DMS 273 (cell line): ENCODE results near the gene USP6NL.
"Not testable (repeated sequence)": the region's sequence is repeated elsewhere in the genome, so short reads cannot be mapped to it uniquely, and the experiment has no call there.

ENCODE experiments used
- DNase-seq: peaks from one replicate; lab custom pipeline; 2025; ENCODE audit not compliant: unreplicated experiment; lab: John Stamatoyannopoulos, UW

The USP6NL gene

DNA sequence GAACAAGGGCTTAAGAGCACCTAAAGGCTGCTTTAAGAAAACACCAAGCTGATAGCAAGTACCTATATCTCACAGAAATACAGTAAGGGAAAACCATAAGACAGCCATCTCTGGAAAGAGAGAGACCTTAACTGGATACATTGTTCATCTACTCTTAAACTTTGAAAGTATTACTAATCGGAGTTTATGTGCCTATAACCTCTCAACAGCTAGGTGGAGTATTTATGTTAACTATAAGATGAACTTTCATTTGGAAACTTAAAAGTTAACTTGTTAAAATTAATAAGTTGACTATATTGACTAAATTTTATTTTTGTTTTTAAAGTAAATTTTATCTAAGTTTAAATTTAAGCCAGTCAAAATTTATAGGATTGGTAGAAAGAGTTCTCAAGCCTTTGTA is 90.6 kb downstream of the USP6NL start:
- no peak for DNase-seq

DNA sequence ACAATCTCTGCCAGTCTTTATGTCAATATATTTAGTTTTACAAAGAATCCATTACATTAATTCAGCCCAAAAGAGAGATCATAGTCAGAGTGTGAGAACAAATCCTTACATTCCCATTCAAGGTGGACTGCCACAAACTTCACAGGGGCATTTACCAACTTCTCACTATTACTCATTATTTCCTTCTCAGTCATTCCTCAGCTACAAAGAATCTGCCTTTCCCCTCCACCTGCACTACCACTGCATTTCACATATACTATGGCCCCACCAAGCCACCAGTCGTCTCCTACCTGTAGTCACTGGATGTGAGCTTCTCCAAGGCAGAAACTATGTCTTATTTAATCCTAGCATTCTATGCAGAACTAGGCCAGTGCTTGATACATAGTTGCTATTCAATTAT is 94.3 kb downstream of the USP6NL start:
- no peak for DNase-seq

DNA sequence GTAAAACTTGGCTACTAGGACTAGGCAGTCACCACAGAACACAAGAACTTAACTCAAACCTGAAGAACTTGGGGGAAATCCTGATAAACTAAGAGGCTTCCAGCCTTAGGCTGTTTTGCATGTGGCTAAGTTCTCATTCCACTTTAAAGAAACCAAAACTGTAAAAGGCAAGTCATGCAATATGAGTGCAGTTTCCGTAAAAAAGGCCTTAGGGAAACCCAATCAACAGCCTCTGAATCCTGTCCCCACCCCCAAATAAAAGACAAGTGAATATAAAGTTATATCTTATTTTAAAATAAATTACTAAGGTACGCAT is 95.1 kb downstream of the USP6NL start:
- no peak for DNase-seq

DNA sequence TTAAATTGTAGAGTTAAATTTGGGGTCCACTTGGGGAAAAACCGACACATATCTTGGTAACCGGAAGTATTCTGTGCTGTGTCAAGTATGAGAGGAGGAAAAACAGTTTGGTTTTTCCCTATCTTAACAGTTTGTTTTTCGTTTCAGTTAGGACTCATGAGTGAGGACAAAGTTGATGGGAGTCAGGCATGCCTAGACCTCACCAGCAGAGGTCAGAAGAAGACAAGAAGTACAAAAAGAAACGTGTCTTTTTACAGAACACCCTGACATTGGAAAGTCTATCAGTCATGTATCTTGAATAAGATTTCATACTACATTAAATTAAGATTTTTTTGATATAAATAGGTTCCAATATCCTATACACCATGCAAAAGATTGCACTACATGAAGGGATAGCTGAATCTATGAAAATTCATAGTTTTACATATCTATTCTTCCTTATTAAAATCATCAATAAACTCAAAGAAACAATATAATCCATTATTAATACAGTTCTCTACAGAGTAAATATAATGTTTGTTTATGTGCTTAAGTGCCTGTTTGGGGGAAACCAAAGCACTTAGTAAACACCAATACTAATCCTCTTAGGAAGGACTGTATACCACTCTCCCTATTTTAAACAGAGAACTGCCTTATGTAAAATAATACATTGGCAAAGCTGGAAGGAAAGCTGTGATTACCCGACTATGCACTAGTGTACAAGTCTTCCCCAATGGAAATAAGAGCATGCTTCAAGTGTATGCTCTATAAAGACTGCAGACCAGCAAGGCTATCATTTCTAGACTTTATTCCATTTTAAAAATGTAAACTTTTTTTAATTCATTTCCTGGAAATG is 95.6 kb downstream of the USP6NL start:
- DNase-seq = peak; percentile 60

DNA sequence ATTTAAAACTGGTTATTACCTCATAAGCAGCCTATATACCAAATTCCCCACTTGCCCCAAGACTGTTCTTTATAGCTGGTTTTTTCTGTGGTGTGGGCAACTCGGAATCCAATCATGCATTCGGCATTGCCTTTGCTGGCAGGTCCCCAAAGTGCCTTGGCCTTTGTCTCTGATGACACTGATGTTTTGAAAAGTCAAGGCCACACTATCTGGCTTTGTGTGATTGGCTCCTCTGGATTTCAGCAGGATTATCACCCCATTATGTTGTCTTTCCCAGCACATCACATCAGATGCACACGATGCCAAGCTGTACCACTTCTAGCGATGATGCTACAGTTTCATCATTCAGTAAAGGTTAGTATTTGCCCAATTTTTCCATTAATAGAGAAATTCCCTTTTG is 97.7 kb downstream of the USP6NL start:
- no peak for DNase-seq

DNA sequence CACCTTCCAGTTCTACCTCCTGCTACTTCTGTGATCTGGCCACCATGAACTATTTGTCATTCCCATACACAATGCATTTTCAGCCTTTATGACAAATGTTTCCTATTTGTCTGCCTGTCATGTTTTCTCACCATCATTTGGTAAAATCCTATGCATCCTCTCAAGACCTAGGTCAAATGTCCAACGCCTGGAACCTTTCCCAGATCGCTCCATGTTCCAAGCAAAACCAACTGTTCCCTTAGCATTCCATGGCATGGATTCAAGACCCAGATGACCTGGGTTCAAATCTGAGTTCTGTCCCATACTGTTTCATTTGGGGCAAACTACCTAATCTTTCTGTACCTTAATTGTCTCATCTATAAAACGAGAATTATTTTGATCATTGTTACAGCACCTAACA is 98.9 kb downstream of the USP6NL start:
- DNase-seq = no peak

DNA sequence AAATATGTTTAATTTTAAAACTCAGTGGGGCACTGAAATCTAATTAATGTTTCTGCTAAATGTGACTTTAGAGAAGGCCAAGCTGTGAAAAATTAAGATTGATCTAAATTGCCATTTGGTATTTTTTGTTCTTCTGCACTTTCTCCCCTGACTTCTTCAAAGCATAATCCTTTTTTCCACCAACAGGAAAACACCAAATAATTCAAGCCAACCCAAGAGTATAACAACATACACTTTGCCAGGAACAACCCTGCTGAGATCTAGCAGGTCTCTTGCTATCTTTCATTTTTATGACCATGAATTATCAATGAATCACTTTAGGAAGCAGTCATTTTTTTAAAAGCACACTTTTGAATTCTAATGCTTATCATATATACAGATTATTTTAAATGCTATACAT is 100.1 kb downstream of the USP6NL start:
- no peak for DNase-seq

DNA sequence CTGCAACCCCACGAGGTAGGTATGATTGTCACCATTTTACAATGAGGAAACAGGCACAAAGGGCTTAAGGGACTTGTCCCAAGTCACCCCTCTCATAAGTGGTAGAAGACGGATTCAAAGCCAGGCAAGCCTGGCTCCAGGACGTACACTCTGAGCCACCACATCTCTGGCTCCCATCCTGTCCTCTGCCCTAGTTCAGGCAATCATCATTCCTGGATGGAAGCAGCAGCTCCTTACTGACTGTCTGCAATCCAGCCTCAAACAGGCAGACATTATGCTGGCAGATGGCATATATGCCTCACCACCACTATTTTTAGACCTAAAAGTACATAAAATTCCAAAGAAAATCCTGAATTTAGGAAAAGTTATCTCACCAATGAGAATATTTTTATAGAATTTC is 100.7 kb downstream of the USP6NL start:
- DNase-seq = peak; percentile 27

DNA sequence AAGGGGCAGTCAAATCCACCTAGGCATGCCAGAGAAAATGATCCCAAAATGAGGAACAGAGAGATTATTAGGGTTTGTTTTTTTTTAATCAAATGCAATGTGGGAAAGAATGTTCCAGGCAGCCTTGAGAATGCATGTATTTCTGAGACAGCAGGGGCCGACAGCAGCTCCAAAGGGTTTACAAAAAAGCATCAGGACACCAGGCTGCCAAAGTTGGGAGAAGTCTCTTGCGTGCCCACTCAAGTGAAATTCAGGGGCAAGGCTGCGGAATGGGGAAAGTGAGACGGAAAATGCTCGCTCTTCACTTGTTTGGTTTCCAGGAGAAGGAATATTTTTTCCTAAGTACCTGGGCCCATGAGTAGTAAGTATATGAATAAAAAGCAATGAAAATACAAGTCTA is 101.2 kb downstream of the USP6NL start:
- DNase-seq = no peak

DNA sequence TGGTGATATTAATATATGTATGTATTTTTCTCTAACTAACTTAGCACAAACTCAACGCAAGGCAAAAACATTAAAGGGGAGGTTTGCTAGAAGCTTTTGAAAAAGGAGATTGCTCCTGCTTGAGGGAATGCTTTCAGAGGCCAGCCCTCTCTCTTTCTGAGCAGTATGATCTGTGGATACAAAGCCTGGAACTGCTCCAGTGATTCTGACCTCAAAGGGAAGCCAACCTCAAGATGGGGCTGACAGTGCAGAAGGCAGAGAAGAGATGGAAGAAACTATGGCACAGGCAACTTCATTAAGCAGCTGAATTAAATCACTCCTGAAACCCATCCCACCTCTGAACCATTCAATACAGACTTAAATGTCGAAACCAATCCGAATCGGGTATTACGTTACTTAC is 102.4 kb downstream of the USP6NL start:
- no peak for DNase-seq

DNA sequence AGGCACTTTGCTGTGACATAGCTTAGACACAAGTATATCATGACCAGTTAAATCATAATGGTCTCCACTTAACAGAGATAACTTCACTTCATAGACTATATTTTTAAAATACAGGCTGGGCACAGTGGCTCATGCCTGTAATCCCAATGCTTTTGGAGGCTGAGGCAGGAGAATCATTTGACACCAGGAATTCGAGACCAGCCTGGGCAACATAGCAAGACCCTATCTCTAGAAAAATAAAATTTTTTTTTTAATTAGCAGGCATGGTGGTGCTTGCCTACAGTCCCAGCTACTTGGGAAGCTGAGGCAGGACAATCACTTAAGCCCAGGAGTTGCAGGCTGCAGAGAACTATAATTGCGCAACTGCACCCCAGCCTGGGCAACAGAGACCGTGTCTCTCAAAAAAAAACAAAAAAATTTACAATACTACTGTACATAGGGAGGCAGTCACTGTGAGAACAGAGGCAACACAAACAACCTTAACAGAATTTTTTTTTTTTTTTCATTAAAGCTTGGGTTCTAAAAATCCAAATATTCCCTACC is 105.1 kb downstream of the USP6NL start:
- DNase-seq = no peak

DNA sequence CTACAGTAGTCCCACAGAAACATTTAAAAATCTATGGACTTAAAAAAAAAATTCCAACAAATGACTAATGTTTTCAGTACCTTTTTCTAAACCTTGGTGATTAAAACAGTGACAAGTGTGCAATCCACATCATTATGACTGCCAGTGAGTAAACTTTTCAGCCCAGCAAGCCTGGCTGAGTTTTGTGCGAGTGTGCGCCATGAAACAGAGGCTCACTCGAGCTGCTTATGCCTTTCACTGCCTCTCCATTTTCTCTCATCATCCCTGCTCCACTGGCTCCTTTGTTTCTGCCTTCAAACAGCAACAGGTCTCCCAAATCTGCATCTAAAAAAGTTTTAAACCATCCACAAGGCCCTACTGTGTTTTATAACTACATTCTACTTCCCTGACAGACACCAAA is 105.8 kb downstream of the USP6NL start:
- DNase-seq = no peak

DNA sequence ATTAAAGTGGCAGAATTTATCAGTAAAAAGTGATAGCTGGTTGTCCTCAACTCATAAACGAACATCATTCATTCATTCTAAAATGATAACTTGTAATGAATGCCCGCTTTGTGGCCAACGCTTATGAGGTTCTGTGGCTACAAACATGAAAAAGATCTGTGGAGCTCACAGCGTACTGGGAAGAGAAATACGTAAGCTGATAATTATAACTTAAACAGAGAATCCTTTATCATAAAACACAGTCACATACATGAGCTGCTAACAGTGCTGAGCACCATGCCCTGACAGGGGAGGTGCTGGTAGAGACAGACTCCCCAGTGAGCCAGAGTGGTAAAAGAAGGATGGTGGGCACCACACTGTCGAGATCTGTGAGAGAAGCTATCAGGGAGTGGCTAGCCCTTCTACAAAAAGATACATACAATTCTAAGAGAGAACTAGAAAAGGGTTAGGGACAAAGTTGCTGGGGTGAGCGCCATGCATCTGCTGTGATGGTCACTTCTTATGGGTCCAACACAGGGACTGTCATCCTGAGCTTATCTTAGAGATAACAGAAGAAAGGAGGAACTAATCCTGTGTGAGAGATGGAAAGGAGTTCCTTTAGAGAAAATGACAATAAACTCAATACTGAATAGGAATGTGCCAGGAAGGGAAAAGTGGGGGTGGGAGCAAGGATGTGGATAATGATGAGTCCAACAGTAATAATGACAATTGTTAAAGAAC is 106.7 kb downstream of the USP6NL start:
- DNase-seq = no peak

DNA sequence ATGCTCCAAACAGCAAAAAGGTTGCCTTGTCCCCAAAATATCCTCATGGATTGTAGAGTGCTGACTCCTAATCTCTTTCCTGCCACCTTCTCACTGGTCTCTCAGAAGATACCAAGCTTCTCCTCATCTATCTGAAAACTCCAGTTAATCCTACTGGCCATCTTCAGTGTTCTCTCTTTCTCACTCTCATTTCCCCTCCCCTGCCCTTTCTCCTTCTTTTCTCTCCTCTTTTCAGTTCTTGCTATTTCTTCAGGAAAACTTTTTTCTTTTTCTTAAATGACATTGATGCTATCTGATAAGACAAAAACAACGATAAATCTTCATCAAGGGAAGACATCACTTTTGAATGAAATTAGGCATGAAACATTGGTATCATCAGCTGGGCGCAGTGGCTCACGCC is 109.8 kb downstream of the USP6NL start:
- no peak for DNase-seq

DNA sequence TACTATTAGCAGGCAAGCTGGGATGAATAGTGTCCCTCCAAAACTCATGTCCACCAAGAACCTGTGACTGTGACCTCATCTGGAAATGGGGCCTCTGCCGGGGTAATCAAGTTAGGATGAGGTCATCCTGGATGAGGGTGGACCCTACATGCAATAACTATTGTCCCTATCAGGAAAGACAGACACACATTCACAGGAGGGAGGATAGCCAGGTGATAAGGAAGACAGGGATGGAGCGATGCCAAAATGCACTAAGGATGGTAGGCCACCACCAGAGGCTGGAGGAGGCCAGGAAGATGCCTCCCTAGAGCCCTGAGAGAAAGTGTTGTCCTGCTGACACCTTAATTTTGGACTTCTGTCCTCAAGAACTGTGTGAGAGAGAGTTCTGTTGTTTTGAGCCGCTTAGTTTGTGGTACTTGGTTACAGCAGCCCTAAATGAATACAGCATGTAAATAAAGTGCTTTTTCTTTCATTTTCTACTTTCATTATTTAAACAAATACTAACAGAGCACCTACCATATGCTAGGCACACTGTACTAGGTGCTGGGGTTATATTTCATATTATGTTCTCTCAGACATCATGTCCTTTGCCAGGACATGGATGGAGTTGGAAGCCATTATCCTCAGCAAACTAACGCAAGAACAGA is 111.9 kb downstream of the USP6NL start:
- DNase-seq = no peak

DNA sequence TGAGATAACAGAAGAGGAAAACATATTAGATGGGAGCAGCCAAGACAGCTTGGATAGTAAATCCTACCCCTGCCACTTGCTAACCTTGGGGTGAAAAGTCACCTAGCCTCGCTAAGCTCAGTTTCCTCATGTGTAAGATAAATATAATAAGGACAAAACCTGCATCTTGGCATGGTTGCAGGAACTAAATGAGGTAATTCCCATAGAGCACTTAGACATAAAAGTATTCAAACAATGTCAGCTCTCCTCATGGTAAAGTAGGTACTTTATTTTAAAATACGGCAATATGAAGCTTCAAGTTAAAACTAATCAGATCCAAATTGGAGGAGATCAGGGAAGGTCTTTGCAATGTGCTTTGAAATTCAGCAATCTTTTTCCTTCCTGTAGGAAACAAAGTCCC is 113.1 kb downstream of the USP6NL start:
- no peak for DNase-seq

DNA sequence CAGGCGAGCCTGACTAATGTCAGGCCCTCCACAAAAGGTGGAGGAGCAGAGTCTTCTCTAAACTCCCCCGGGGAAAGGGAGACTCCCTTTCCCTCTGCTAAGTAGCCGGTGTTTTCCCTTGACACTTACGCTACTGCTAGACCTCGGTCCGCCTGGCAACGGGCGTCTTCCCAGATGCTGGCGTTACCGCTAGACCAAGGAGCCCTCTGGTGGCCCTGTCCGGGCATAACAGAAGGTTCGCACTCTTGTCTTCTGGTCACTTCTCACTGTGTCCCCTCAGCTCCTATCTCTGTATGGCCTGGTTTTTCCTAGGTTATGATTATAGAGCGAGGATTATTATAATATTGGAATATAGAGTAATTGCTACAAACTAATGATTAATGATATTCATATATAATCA is 116.5 kb downstream of the USP6NL start:
- not testable (repeated sequence) for DNase-seq

DNA sequence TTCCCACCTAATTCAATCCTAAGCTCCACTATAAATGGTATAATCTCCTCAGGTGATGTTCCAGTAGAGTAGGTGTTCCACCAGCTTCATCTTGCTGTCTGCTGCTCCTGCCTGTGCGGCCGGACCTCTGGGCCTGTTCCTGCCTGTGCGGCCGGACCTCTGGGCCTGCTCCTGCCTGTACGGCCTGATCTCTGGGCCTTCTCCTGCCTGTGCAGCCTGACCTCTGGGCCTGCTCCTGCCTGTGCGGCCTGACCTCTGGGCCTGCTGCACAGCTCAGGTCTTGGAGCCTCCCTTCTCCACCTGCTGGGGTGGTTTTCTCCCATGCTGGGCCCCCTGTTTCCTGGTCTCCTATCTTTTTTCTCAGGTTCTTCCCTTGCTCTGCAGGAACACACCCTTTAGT is 117.8 kb downstream of the USP6NL start:
- no peak for DNase-seq

DNA sequence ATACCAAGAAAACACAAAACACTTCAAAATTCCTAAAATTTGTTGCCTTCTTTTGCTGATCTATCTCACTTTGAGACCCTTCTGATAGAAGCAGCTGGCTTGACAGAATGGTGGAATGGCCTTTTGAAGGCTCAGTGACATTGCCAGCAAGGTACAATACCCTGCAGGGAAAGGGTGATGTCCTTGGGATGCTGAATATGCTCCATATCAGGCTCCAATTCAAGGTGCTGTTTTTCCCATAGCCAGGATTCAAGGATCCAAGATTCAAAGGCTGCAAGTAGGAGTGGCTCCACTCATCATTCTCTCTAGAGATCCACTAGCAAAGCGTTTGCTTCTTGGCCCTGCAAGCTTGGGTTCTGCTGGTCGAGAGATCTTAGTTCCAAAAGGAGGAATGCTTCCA is 120.4 kb downstream of the USP6NL start:
- DNase-seq = no peak

DNA sequence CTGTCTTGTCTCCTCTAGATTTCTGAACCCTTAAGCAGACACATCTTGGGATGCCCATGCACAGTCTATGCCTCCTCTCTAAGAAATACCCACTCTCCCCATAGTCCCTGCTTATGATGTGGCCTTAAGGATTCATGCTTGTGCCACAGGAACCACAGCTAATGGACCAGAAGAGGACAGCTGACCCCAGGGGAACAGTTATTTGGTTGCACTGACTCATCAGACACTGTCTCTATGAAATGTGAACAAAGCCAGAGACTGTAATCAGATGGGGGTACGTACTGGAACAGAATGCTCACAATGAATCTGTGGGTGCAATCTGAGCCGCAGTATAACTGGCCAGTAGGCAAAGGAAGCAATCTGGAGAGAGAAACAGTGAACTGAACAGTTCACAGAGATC is 121.9 kb downstream of the USP6NL start:
- no peak for DNase-seq

DNA sequence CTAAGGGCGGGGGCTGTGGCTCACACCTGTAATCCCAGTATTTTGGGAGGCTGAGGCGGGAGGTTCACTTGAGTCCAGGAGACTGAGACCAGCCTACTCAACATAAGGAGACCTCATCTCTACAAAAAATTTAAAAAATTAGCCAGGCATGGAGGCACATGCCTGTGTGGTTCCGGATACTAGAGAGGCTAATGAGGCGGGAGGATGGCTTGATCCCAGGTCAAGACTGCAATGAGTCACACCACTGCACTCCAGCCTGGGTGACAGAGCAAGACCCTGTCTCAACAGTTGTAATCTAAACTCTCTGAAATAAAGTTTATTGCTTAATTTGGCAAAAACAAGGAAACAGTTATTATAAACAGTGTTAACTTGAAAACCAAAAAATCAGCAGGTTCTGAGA is 123.3 kb downstream of the USP6NL start:
- DNase-seq = no peak
